Mesendoderm (in vitro differentiated cells): ENCODE data around the gene CNPY3.
A peak's percentile ranks its signal among the peaks of the same experiment; 100 is the strongest.

Experiments used
- DNase-seq: peaks from one replicate; pipeline ENCODE4 v3.0.0; 2013
- H2AK5ac ChIP-seq: 2 replicates; pipeline ENCODE4 v1.6.1; 2013; ENCODE audit warnings: low read length, inconsistent platforms
- H2BK120ac ChIP-seq: 2 replicates; pipeline ENCODE4 v1.6.1; 2013; ENCODE audit warnings: low read depth, mild to moderate bottlenecking, low read length, moderate library complexity, mixed read lengths
- H2BK15ac ChIP-seq: replicated peaks from 2 replicates; pipeline ENCODE4 v1.6.1; 2013; ENCODE audit warnings: low read depth, mild to moderate bottlenecking, moderate library complexity
- H2BK5ac ChIP-seq: 2 replicates; pipeline ENCODE4 v1.6.1; 2013; ENCODE audit warnings: low read length, inconsistent platforms
- H3K18ac ChIP-seq: 2 replicates; pipeline ENCODE4 v1.6.1; 2013; ENCODE audit warnings: mild to moderate bottlenecking, low read length, mixed read lengths
- H3K23ac ChIP-seq: one replicate; pipeline ENCODE4 v1.6.1; 2013; ENCODE audit warnings: low read length
- H3K27ac ChIP-seq: 2 replicates; pipeline ENCODE4 v1.5.1; 2013; ENCODE audit warnings: low read depth, mild to moderate bottlenecking, inconsistent platforms, low read length, moderate library complexity
- H3K27me3 ChIP-seq: 2 replicates; pipeline ENCODE4 v1.6.1; 2013; ENCODE audit warnings: low read length, control low read depth, mild to moderate bottlenecking, inconsistent platforms; ENCODE audit not compliant: insufficient read depth, poor library complexity
- H3K36me3 ChIP-seq: 2 replicates; pipeline ENCODE4 v1.6.1; 2013; ENCODE audit warnings: low read length, inconsistent platforms; ENCODE audit not compliant: control insufficient read depth, insufficient read depth
- H3K4ac ChIP-seq: one replicate; pipeline ENCODE4 v1.6.1; 2013; ENCODE audit warnings: low read depth, mild to moderate bottlenecking, low read length, moderate library complexity
- H3K4me1 ChIP-seq: 2 replicates; pipeline ENCODE4 v1.6.1; 2013; ENCODE audit warnings: low read depth, low read length, inconsistent platforms; ENCODE audit not compliant: control insufficient read depth
- H3K4me2 ChIP-seq: 2 replicates; pipeline ENCODE4 v1.6.1; 2013; ENCODE audit warnings: low read length
- H3K4me3 ChIP-seq: 2 replicates; pipeline ENCODE4 v1.5.1; 2013; ENCODE audit warnings: mild to moderate bottlenecking, low read length
- H3K56ac ChIP-seq: one replicate; pipeline ENCODE4 v1.6.1; 2013; ENCODE audit warnings: low read length
- H3K79me1 ChIP-seq: 2 replicates; pipeline ENCODE4 v1.6.1; 2013; ENCODE audit warnings: low read length, inconsistent platforms
- H3K79me2 ChIP-seq: 2 replicates; pipeline ENCODE4 v1.6.1; 2013; ENCODE audit warnings: mild to moderate bottlenecking, low read length; ENCODE audit not compliant: control insufficient read depth, insufficient read depth
- H3K9ac ChIP-seq: 2 replicates; pipeline ENCODE4 v1.6.1; 2013; ENCODE audit warnings: low read length, inconsistent platforms
- H4K5ac ChIP-seq: one replicate; pipeline ENCODE4 v1.6.1; 2013; ENCODE audit warnings: low read length
- H4K8ac ChIP-seq: one replicate; pipeline ENCODE4 v1.6.1; 2013; ENCODE audit warnings: low read depth, mild to moderate bottlenecking, control low read depth, low read length, moderate library complexity
- WGBS: extraction: QIAGEN DNeasy Blood & Tissue Kit; methylation state at CpG from one replicate; pipeline ENCODE4 v1.1.7; 2013; ENCODE audit warnings: low lambda C conversion rate, missing lambda C conversion rate; ENCODE audit not compliant: insufficient coverage; ENCODE audit errors: extremely low coverage; 5-methylcytosine and 5-hydroxymethylcytosine counted together

CNPY3 gene

DNA sequence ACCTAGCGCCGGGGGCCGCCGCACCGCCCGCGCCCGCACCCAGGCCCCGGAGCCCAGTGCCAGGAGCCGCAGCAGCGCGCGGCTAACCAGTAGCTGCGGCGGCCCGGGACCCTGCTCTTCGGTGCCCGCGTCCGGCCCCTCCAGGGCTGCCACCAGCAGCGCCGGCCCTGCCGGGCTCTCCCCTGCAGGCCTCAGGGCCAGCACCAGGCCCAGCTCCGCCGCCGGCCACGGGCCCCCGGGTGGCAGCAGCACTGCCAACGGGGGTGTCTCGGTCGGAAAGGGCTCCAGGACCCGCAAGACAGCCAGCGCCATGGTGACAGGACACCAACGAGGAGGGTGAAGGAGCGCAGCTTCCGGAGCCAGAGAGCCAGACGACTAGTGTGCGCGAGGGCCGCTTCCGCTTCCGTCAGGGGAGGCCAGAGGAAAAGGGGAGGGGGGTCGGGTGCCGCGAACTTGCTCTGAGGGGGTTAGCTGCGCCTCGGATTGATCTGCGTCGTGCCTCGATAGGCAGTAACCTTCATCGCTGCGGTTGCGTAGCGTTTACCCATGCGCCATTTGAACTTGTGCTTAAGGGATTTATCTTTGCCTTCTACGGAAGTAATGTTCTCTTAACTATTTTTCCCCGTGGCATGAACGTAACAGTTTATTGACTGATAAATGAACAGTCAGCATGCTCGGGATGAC is 49.7 kb downstream of the CNPY3 start, which contains the start of gene PEX6:
PEX6 (minus strand) TSS at position 343 of the 684 bp plus-strand sequence; CDS start at position 312, 31 bp downstream.
- H4K8ac ChIP-seq: no peak within 1 kb of the TSS
- no peaks in the 10 kb centered on the region for H3K79me1 ChIP-seq
- H3K23ac ChIP-seq: no peak within 1 kb of the TSS
- H3K36me3 ChIP-seq: no peaks in the 10 kb centered on the region
- peak within 1 kb of the TSS; percentile 95 for H3K56ac ChIP-seq
- peak within 1 kb of the TSS; percentile 97 for H3K4me2 ChIP-seq
- no peak within 1 kb of the TSS for H2BK120ac ChIP-seq
- H2BK15ac ChIP-seq: no peak within 1 kb of the TSS
- H3K9ac ChIP-seq: peak within 1 kb of the TSS; percentile 76
- H3K4ac ChIP-seq: peak within 1 kb of the TSS; percentile 76
- no peaks in the 10 kb centered on the region for H3K27me3 ChIP-seq
- peak within 1 kb of the TSS; percentile 19 for H3K27ac ChIP-seq
- peak within 1 kb of the TSS; percentile 96 for H4K5ac ChIP-seq
- no peak within 1 kb of the TSS for H2BK5ac ChIP-seq
- peak within 1 kb of the TSS; percentile 62 for H3K18ac ChIP-seq
- DNase-seq: peak; percentile 95
- no CpG with 5 or more reads among the region's 59 CpGs for WGBS
- peak within 1 kb of the TSS; percentile 88 for H3K4me3 ChIP-seq
- no peaks in the 10 kb centered on the region for H3K4me1 ChIP-seq
- H2AK5ac ChIP-seq: no peak within 1 kb of the TSS
- no peaks in the 10 kb centered on the region for H3K79me2 ChIP-seq

DNA sequence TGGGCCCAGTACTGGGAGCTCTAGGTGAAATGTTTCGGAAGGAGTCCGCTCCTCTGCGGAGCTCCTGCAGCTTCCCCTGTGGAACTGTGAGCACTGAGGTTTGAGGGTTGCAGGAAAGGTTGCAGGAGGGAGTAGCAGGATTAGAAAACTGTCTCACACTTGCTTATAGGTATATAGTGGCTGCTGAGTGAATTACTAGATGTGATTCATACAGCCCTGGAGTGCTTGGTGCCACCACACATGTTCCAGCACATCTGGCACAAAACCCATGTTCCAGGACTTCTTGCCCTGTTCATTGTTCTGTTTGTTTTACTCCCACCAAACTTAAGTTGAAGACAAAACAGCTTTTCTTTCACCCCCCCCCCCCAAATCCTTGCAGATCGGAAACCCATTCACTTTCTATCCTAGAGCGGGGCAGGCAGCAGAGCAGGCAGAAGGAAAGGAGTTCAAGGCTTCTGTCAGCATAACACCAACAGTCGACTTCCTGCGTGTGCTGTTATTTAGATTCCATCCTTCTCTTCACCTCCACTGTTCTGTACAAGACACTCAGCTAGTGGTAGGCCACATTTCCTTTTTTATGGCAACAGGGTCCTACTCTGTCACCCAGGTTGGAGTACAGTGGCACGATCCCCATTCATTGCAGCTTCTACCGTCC is 50.4 kb downstream of the CNPY3 start:
- Histone ChIP-seq H2BK15ac (no peak overlapping the region), H2AK5ac (no peak overlapping the region), H3K9ac (peak overlapping the region; percentile 76), H3K4ac (peak overlapping the region; percentile 76), H3K4me1 (no peaks in the 10 kb centered on the region), H2BK120ac (no peak overlapping the region), H3K4me2 (peak overlapping the region; percentile 97), H4K8ac (no peak overlapping the region), H3K23ac (no peak overlapping the region), H3K4me3 (peak overlapping the region; percentile 65), H3K27me3 (no peaks in the 10 kb centered on the region), H3K36me3 (no peaks in the 10 kb centered on the region), H3K18ac (peak overlapping the region; percentile 40), H3K56ac (peak overlapping the region; percentile 95), H4K5ac (peak overlapping the region; percentile 96), H3K79me2 (no peaks in the 10 kb centered on the region), H2BK5ac (no peak overlapping the region), H3K79me1 (no peaks in the 10 kb centered on the region), H3K27ac (peak overlapping the region; percentile 19)
- no peak for DNase-seq
- WGBS: no CpG with 5 or more reads among the region's 9 CpGs

DNA sequence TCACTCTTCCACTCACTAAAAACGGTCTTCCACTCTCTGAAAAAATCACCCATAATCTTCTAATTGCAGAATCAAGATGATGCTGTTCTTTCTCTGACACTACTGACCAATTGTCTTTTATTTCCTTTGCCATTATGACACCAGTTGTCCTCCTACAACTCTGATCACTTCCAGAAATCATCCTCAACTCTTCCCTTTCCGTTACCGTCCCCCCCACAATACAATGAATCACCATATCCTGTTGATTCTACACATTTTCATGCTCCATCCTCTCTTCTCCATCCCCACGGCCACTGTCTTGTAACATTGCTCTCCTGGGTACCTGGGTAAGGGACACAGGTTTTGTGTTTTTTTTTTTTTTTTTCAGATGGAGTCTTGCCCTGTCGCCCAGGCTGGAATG is 52.6 kb downstream of the CNPY3 start:
- Histone ChIP-seq H3K18ac (no peak overlapping the region), H2BK5ac (no peak overlapping the region), H3K36me3 (no peaks in the 10 kb centered on the region), H3K56ac (no peak overlapping the region), H3K4me3 (no peak overlapping the region), H3K4me1 (peaks cover 2% of the 10 kb centered on the region), H2AK5ac (no peak overlapping the region), H4K5ac (no peak overlapping the region), H3K23ac (no peak overlapping the region), H2BK120ac (no peak overlapping the region), H3K79me2 (peaks cover 5% of the 10 kb centered on the region), H3K27me3 (no peaks in the 10 kb centered on the region), H3K27ac (no peak overlapping the region), H3K79me1 (peaks cover 10% of the 10 kb centered on the region), H3K4me2 (no peak overlapping the region), H4K8ac (no peak overlapping the region), H3K4ac (no peak overlapping the region), H2BK15ac (no peak overlapping the region), H3K9ac (no peak overlapping the region)
- WGBS: 100% methylated on average over 2 of the region's 5 CpGs
- DNase-seq: no peak

- H3K4me1 ChIP-seq: peaks cover 2% of the 10 kb centered on the region
- no peak within 1 kb of the TSS for H2BK15ac ChIP-seq
Observed at GRCh38 chr6:42984001-42984923, 55.0 kb downstream of the CNPY3 start, which contains the start of gene PPP2R5D. Gene PPP2R5D (plus strand): TSS chr6:42984570. CDS start chr6:42984678, 108 bp downstream.

GRCh38 chr6:42984924-42985475 is 55.7 kb downstream of the CNPY3 start:
- Histone ChIP-seq H4K8ac (no peak overlapping the region), H3K4me1 (peaks cover 2% of the 10 kb centered on the region), H2BK15ac (no peak overlapping the region), H3K27ac (peak overlapping the region; percentile 56), H3K4ac (no peak overlapping the region), H2BK5ac (no peak overlapping the region), H3K4me3 (peak overlapping the region; percentile 79), H3K27me3 (no peaks in the 10 kb centered on the region), H3K18ac (peak overlapping the region; percentile 62), H3K56ac (peak overlapping the region; percentile 92), H2AK5ac (peak overlapping the region; percentile 69), H2BK120ac (no peak overlapping the region), H4K5ac (no peak overlapping the region), H3K4me2 (peak overlapping the region; percentile 67), H3K79me2 (peaks cover 5% of the 10 kb centered on the region), H3K9ac (peak overlapping the region; percentile 89), H3K23ac (no peak overlapping the region), H3K79me1 (peaks cover 11% of the 10 kb centered on the region), H3K36me3 (no peaks in the 10 kb centered on the region)
- peak; percentile 51 for DNase-seq
- WGBS: no CpG with 5 or more reads among the region's 13 CpGs

More at GRCh38 chr6:42984001-42984923, 55.0 kb downstream of the CNPY3 start, which contains the start of gene PPP2R5D:
- peak within 1 kb of the TSS; percentile 71 for H2AK5ac ChIP-seq
- peak within 1 kb of the TSS; percentile 96 for H3K4me2 ChIP-seq
- H3K27ac ChIP-seq: peak within 1 kb of the TSS; percentile 56
- no peaks in the 10 kb centered on the region for H3K36me3 ChIP-seq
- H3K79me1 ChIP-seq: peaks cover 11% of the 10 kb centered on the region
- peak within 1 kb of the TSS; percentile 94 for H3K56ac ChIP-seq
- peaks cover 5% of the 10 kb centered on the region for H3K79me2 ChIP-seq
- WGBS: no CpG with 5 or more reads among the region's 59 CpGs
- no peaks in the 10 kb centered on the region for H3K27me3 ChIP-seq
- peak within 1 kb of the TSS; percentile 9 for H4K5ac ChIP-seq
- H3K4ac ChIP-seq: no peak within 1 kb of the TSS
- peak; percentile 100 for DNase-seq
- no peak within 1 kb of the TSS for H4K8ac ChIP-seq
- peak within 1 kb of the TSS; percentile 71 for H2BK5ac ChIP-seq
- H3K18ac ChIP-seq: peak within 1 kb of the TSS; percentile 62
- peak within 1 kb of the TSS; percentile 90 for H3K9ac ChIP-seq
- H3K4me3 ChIP-seq: peak within 1 kb of the TSS; percentile 79
- H2BK120ac ChIP-seq: no peak within 1 kb of the TSS
- H3K23ac ChIP-seq: no peak within 1 kb of the TSS
